Neutrophil (primary cell): ENCODE results near the gene OR2AE1.

Experiments used
- H3K27ac ChIP-seq: fragments of 200-600 bp; sonication (generic); 2 replicates; pipeline ENCODE4 v1.5.1; 2016; ENCODE audit warnings: mild to moderate bottlenecking, moderate library complexity
- H3K27me3 ChIP-seq: fragments of 200-600 bp; sonication (generic); 2 replicates; pipeline ENCODE4 v1.6.0; 2016; ENCODE audit warnings: mild to moderate bottlenecking
- H3K36me3 ChIP-seq: fragments of 200-600 bp; sonication (generic); 2 replicates; pipeline ENCODE4 v1.5.1; 2017
- H3K4me1 ChIP-seq, 2 experiments: fragments of 200-600 bp in 1 of 2; sonication (generic) in 1 of 2; 1 replicate in 1 of 2; 2 replicates in 1 of 2; pipeline versions ENCODE4 v1.5.1 to v1.6.1; 2013 to 2016; ENCODE audit warnings: low read depth in 1 of 2, low read length in 1 of 2, mild to moderate bottlenecking in 1 of 2, moderate library complexity in 1 of 2; ENCODE audit not compliant: control insufficient read depth in 1 of 2, insufficient read depth in 1 of 2
- H3K4me3 ChIP-seq, 2 experiments: fragments of 200-600 bp in 1 of 2; sonication (generic) in 1 of 2; 1 replicate in 1 of 2; 2 replicates in 1 of 2; pipeline ENCODE4 v1.5.1; 2013 to 2016; ENCODE audit warnings: low read depth in 1 of 2, low read length in 1 of 2, mild to moderate bottlenecking in 1 of 2, moderate library complexity in 1 of 2
- H3K9me3 ChIP-seq: fragments of 200-600 bp; sonication (generic); 2 replicates; pipeline ENCODE4 v1.5.1; 2016
- CTCF ChIP-seq: fragments of 200-600 bp; sonication (generic); IDR thresholded peaks from 2 replicates; pipeline ENCODE4 v1.5.1; 2016; ENCODE audit warnings: antibody characterized with exemption

Gene OR2AE1

GRCh38 chr7:99860281-99861127 is 16.3 kb downstream of the OR2AE1 start:
- H3K9me3 ChIP-seq: no peaks in the 10 kb centered on the region
- H3K27ac ChIP-seq: no peak overlapping the region
- no peak overlapping the region for H3K4me3 ChIP-seq
- peaks cover 38% of the 10 kb centered on the region for H3K27me3 ChIP-seq
- no peaks in the 10 kb centered on the region for H3K4me1 ChIP-seq
- no peaks in the 10 kb centered on the region for H3K36me3 ChIP-seq
- no peak for TF ChIP-seq CTCF

- Histone ChIP-seq H3K9me3 (no peaks in the 10 kb centered on the region), H3K27me3 (peaks cover 25% of the 10 kb centered on the region), H3K27ac (no peak overlapping the region), H3K4me1 (no peaks in the 10 kb centered on the region), H3K36me3 (no peaks in the 10 kb centered on the region), H3K4me3 (no peak overlapping the region)
- no peak for TF ChIP-seq CTCF
These were observed 21.6 kb downstream of the OR2AE1 start for GRCh38 chr7:99855236-99855635.

GRCh38 chr7:99848420-99849216 is 28.2 kb downstream of the OR2AE1 start:
- Histone ChIP-seq H3K27ac (no peak overlapping the region), H3K9me3 (no peaks in the 10 kb centered on the region), H3K27me3 (peaks cover 6% of the 10 kb centered on the region), H3K4me1 (no peaks in the 10 kb centered on the region), H3K4me3 (no peak overlapping the region), H3K36me3 (no peaks in the 10 kb centered on the region)
- TF ChIP-seq CTCF: no peak

DNA sequence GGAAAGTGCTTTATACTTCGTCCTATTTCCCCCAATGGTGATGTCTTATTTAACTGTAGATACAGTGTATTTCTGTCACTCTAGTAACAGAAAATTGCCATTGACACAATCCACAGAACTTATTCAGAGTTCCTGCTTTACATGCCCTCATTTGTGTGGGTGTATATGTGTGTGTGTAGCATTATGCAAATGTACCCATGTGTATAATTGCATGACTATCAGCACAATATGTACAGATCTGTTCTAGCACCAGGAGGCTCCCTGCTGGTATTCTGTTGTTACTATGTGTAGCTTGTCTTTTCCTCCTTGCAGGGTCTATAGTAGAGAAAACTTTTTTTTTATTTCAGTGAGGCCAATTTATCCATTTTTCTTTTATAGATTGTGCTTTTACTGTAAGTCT is 32.5 kb downstream of the OR2AE1 start:
- Histone ChIP-seq H3K9me3 (no peaks in the 10 kb centered on the region), H3K4me1 (no peaks in the 10 kb centered on the region), H3K27me3 (no peaks in the 10 kb centered on the region), H3K36me3 (no peaks in the 10 kb centered on the region), H3K27ac (no peak overlapping the region), H3K4me3 (no peak overlapping the region)
- no peak for TF ChIP-seq CTCF

- H3K9me3 ChIP-seq: no peaks in the 10 kb centered on the region
- H3K4me3 ChIP-seq: no peak overlapping the region
- no peaks in the 10 kb centered on the region for H3K4me1 ChIP-seq
- H3K27me3 ChIP-seq: no peaks in the 10 kb centered on the region
- TF ChIP-seq CTCF: no peak
- no peaks in the 10 kb centered on the region for H3K36me3 ChIP-seq
- no peak overlapping the region for H3K27ac ChIP-seq
These were observed 33.0 kb downstream of the OR2AE1 start for GRCh38 chr7:99843808-99844207.
